ENCODE measurements around the gene ABL2. TPM values are rescaled to one million over a fixed set of nuclear protein-coding genes. Genes with fewer than 3 reads are reported as not detected.
A peak's percentile ranks its signal among the peaks of the same experiment; 100 is the strongest.

ABL2 gene
- polyA plus RNA-seq, 1 donor: 8.6 TPM

DNA sequence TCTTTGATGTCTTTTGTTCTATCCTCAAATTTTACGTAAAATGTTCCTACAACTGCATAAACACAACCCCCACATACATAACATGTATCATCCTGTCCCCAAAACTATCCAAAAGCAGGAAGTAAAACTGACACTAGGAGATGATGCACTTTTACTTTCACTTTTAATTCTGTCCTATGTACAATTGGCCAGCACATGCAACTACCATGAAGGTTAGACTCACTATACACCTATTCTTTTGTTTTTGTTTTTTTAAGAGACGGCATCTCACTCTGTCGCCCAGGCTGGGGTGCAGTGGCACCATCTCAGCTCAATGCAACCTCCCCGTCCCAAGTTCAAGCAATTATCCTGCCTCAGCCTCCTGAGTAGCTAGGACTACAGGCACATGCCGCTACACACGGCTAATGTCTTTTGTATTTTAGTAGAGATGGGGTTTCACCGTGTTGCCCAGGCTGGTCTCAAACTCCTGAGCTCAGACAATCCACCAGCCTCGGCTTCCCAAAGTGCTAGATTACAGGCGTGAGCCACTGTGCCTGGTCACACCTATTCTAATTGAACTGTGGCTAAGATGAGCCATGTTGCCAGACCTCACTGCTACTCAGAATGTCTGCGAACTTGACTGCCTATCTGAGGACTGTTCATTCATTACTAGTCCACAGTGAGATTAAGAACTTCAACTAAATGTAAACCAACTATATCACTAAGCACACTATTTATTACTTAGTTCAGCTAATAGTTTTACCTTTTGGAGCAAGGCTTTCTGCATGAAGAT lies 99.6 kb downstream of the ABL2 start:
- no peak for DNase-seq

- DNase-seq: no peak
Observed at GRCh38 chr1:179128520-179128919, 101.0 kb downstream of the ABL2 start.

DNA sequence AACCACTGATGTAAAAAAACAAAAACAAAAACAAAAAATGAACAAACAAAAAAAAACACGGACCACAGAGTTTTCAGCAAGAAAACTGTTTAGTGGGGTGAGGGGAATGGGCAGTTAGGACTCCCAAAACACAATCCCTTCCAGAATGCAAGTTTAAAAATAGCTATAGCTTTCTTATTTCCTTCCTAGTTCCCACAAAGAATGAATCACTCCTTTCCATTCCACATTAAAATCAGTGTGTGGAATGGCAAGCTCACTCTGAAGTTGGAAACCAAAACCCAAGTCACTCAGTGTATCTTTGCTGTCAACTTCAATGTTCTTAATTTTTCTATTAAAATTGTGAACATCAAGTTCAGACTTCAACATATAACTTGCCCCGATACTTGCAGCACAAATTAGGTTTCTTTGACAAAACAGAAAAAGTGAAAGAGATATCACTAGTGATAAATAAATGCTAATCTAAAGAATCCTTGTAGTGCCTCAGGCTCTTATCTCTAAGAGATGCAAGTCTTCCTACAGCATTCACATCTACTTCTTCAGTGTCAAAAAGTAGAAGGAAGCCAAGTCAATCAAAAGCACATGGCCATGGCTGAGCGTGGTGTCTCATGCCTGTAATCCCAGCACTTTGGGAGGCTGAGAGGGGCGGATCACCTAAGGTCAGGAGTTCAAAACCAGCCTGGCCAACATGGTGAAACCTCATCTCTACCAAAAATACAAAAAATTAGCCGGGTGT lies 102.1 kb downstream of the ABL2 start:
- DNase-seq: no peak

DNA sequence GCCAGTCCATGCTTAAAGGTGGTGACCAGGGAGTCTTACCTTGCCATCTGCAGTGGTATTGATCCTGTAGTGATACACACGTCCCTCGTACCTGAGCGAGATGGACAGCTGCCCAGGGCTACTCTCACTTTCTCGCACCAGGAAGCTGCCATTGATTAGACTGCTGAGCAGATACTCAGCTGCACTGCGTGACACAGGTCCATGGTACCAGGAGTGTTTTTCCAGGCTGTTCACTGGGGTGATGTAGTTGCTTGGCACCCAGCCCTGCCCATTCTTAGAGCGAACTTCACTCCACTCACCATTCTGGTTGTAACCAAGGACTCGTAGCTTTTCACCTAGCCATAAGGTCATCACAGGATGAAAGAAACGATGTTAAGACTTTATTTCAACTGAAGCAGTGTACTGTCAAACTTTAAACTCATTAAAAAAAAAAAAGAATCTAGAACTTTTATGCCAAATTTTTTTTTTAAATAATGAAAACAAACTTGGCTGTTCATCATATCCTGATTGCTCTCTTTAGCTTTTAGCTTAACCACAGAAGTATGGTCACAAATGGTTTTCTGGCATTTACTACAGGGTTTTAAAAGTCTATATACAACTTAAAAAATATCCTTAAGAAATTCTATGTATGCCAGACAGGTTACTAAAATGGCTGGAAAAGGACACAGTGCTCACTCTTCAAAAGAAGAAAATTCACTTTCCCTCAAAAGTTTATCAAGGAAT lies 103.0 kb downstream of the ABL2 start:
- no peak for DNase-seq

DNA sequence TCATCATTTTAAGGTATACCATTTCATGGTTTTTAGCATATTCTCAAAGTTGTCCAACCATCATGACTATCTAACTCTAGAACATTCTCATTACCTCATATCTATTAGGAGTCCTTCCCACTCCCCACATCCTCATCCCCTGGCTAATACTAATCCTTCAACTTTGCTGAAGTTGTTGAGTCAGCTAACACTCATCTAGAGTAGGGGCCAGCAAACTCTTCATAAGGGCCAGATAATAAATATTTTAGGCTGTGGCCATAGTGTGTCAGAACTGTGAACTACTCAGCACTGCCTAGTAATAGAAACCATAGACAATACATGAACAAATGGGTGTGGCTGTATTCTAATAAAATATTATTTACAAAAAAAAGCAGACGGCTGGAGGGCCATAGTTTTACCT lies 104.6 kb downstream of the ABL2 start:
- DNase-seq: no peak

- peak; percentile 56 for DNase-seq
Observed at GRCh38 chr1:179121159-179121938, 108.1 kb downstream of the ABL2 start.

DNA sequence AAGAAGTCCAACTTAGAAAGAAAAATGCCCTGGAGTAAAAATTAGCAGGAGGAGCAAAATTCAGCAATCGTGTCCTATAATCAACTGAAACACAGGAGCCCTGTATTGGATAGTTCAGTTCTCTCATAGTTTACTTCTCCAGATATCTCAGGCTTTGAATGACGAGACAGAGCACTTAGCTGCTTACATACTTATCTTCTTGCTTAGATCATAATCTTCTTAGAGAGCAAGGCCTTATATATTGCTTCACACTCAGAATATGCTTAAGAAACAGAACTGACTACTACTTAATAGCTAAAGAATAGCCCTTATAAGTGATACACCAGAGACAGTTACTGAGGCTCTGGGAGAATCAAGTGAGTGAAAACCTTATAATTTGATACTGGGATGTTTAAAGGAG lies 108.7 kb downstream of the ABL2 start:
- DNase-seq: no peak

DNA sequence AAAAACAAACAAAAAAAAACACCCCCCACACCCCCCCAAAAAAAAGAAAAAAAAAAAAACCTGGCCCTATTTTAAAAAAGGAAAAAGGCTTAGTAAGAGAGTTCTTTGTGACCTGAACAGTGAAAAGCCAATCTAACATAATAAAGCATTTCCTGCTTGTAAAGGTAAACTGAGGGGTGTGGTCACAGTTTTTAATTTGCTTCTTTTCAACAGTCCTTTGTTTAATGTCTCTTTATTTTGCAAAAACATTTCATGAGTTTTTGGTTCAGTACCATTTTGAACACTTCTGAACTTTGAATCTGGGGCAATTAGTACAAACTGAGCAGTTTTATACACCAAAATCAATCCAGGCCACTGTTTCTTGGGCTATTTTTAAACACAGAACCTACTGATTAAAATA lies 110.0 kb downstream of the ABL2 start:
- no peak for DNase-seq

DNA sequence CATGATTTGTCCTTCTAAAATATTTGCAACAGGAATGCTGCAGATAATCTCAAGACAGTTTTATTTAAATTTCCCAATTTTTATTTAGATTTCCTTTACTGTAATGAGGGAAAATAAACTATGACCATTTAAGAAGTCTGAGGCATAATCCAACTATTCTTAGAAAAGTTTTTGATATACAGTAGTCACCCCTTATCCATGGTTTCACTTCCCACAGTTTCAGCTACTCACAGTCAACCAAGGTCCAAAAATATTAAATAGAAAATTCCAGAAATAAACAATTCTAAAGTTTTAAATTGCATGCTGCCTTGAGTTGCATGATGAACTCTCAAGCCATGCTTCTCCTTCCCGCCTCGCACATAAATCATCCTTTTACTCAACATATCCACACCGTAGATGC lies 114.3 kb downstream of the ABL2 start:
- DNase-seq: no peak

DNA sequence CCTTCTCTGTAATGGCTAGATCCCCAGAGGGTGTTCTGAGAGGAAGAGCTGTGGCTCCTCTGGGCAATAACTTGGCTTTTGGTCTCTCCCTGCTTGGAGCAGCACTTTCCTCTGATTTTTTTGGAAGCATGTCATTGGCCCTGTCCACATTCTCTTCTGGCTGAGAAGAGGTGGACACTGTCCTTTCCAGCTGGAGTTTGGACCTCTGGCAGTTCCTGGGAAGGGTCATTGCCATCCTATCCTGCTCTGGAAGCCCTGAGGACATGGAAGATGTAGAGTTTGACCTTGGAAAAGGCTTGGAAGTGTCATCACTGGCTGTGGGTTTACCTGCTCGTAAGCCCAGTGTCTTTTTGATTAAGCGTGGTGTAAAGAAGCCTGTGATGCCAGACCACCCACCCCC lies 120.8 kb downstream of the ABL2 start:
- no peak for DNase-seq

- no peak for DNase-seq
Observed at GRCh38 chr1:179107706-179108629, 121.5 kb downstream of the ABL2 start.

DNA sequence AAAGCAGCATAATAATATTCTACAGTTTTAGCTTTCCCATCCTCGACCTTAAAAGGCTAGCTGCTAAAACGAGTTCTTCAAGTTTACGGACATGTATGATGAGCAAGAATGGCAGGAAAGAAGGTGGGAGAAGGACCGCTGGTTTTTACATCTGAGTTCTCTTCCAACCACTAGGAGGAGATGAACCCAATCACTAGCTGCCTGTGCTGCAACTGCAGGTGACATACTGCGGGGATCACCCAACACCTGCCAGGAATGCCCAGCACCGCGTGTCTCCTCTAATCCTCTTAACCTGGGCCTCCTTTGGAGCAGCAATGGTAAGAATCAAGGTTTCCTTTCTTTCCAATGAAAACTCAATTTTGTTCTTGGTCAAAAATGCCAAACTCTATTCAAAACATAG lies 124.1 kb downstream of the ABL2 start:
- no peak for DNase-seq

GRCh38 chr1:179104611-179105250 lies 124.7 kb downstream of the ABL2 start:
- no peak for DNase-seq

GRCh38 chr1:179103999-179104398 lies 125.5 kb downstream of the ABL2 start:
- no peak for DNase-seq

DNA sequence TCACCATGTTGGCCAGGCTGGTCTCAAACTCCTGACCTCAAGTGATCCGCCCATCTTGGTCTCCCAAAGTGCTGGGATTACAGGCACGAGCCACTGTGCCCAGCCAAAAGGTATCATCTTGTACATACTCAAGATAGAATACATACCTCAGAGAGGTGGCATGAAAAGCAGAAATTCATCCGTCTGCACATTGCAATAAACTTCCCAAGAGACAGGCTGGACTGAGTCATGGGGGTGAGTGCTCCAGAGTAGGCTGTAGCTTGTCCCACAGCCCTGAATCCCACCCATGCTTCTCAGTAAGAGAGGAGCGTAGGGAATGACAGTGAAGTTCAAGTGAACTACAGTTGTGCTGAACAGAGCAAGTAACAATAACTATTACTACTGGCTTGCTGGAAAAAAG lies 127.9 kb downstream of the ABL2 start:
- DNase-seq: no peak

DNA sequence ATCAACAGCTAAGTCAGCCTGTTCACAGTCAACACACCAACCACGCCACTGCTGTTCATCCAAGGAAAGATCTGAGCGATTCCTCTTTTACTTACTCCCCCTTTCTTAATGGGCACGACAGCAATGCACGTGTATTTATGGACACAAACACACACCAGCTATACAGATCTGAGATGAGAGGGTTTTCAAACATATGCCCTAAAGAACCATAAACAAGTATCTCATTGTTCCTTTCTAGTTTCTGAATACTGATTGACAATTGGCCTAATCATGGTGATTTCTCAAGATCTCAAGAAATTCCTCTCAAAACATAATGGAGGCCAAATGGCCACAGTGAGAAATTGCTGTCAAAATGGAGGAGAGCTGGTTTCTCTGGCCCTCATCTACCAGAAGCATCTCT lies 129.6 kb downstream of the ABL2 start:
- DNase-seq: no peak

DNA sequence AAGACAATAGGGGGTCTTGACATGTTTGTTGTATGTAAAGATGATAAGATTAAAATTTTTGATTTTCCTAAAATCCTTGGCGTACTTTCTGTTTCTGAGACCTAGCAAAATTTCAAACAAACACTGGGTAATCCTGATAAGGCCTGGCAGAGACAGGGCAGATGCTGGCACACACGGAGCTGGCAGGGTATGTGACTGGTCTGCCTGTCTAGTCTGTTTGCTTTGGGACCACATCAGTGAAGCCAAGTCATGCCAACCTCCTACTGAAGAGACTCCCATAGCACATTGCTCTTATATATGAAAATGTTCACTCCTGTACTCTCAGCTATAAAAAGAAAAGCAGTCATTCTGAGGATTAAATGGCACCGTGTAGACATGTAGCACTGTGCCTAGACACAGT lies 133.6 kb downstream of the ABL2 start:
- DNase-seq: no peak

DNA sequence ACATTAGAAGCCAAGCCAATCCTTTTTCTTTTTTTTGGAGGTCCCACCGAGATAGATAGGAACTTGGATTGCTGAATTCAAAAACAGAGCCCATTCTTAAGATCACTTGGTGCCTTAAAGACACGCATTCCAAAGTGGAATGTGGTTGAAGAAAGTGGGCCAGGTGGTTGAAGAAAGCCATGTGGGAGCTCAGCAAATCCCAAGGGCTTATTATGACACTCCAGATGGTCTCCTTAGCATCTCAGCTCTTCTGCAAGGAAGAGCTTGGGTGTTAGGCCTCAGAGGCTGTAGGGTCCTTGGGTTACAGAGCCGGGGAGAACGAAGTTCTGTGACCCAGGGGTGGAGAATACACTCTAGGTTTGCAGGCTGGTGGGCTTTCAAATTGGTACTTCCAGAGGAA lies 134.1 kb downstream of the ABL2 start:
- DNase-seq: no peak

DNA sequence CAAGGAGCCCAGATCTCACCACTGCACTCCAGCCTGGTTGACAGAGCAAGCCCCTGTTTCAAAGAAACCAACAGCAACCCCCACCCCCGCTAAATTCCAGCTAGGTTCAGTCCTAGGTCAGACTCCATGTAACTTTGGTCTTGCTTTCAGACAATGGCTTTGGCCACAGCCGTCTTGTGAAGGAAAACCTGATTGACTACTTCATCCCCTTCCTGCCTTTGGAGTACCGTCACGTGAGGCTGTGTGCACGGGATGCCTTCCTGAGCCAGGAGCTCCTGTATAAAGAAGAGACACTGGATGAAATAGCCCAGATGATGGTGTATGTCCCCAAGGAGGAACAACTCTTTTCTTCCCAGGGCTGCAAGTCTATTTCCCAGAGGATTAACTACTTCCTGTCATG lies 134.7 kb downstream of the ABL2 start:
- DNase-seq: no peak

DNA sequence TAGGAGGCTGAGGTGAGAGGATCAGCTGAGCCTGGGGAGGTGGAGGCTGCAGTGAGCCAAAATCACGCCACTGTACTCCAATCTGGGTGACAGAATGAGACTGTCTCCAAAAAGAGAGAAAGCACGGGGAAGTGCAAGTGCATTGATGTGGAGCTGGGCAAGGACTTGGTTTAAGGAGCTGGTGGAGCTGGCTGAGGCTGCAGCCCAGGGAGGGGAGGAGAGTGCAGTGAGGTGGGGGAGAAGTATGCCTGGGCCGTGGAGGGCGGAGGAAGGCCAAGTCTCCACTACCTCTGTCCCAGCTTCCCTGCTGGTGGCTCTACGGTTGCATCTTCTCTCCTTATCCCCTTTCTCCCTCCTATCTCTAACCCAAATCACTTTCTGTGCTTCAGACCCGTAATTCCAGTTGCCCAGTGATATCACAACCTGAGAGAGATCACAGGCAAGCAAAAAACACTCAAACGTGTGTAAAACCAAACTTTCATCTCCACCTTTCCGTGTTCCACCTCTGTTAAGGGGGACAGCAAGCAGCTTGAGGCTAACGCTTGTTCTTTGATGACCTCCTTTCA lies 136.5 kb downstream of the ABL2 start:
- DNase-seq: no peak

- no peak for DNase-seq
Observed at GRCh38 chr1:179091691-179092165, 137.7 kb downstream of the ABL2 start.

Measured in hindlimb muscle (tissue), 1 donor.